GM19438 (cell line): ENCODE results near the gene PARVB.
"Not testable (repeated sequence)": the region's sequence is repeated elsewhere in the genome, so short reads cannot be mapped to it uniquely, and the experiment has no call there.

ENCODE experiments used
- ATAC-seq: cut with Tn5 transposase; IDR thresholded peaks from one replicate; pipeline ENCODE4 v1.9.1; 2021; ENCODE audit warnings: low read depth; ENCODE audit not compliant: unreplicated experiment

Gene PARVB

DNA sequence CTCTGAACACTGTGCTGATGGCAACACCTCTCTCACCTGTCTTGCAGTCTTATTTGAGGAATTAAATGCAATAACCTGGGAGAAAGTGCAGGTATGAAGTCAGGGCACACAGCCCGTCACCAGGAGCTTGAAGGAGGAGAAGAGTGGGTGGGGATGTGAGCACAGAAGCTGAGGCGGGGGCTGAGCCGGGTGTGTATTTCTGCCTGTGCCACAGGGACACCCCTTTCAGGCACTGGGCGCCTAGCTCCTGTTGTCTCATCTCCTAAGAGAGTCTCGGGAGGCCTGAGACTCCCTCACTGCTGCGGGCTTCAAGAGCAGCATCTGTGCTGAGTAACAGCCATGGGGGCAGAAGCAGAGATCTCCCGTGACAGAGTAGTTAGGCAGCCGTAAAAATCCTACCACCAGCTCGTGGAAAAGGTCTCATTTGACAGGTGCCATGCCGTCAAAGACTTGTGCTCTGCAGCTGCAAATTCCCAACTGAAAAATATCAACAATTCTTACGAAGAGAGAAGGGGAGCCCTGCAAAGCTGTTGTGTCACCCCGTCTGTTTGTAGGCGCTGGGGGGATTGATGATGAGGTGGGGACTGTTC lies 26.8 kb downstream of the PARVB start:
- no peak for ATAC-seq

DNA sequence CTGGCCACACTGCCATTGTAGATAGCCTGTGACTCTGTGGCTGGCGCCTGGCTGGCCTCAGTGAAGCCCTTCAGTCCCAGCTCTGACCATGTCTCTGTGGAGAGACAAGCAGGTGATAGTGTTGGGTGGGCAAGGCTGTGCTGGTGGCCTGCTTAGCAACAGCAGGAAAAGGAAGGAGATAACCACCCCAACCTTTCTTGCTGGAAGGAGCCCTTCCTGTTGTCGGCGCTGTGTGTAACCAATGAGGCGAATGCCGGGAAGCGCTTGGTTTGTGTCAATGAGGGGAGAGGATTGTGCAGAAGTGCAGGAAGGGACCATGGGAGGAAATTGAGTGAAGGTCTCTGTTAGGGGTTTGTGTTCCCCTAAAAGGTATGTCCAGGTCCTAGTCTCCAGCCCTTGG lies 27.3 kb downstream of the PARVB start:
- ATAC-seq: no peak

DNA sequence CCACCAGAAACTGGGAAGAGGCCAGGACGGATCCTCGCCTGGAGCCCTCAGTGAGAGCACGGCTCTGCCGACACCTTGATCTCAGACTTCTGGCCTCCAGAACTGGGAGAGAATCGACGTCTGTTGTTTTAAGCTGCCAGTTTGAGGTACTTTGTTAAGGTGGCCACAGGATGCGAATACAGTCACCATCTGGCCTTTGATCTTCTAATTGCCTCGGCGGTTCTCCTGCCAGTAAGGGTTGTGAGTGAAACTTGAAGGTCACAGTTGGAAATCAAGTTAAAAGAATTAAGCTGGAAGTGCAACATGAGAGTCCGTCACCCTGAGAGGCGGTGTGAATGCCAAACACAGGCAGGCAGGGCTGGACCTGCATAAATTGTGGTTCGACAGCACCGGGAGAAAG lies 27.9 kb downstream of the PARVB start:
- no peak for ATAC-seq

DNA sequence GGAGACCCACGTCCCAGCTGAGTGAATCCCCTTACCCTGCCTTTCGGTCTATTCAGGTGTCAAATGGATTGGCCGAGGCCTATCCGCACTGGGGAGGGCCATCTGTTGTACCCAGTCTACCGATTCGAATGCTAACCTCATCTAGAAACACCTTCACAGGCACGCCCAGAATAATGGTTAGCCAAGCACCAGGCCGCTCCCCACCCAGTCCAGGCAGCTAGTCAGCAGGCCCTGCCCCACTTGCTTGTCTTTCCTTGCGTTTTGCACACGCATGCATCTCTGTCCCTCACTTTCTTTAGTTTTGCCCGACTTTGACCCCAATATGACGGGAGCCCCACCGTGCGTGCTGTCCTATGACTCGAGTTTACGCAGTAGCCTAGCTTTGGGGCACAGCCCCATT lies 31.7 kb downstream of the PARVB start:
- no peak for ATAC-seq

DNA sequence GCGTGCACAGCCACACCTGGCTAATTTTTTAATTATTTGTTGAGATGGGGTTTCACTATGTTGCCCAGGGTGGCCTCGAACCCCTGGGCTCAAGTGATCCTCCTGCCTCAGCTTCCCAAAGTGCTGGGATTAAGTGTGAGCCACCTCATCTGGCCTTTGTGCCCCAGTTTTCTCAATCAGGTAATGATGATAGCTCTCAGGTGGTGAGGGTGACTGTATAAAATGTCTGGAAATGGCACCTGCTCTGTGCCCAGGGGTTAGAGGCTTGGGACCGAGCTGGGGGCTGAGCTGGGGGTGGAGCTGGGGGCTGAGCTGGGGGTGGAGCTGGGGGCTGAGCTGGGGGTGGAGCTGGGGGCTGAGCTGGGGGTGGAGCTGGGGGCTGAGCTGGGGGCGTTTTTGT lies 32.5 kb downstream of the PARVB start:
- not testable (repeated sequence) for ATAC-seq

DNA sequence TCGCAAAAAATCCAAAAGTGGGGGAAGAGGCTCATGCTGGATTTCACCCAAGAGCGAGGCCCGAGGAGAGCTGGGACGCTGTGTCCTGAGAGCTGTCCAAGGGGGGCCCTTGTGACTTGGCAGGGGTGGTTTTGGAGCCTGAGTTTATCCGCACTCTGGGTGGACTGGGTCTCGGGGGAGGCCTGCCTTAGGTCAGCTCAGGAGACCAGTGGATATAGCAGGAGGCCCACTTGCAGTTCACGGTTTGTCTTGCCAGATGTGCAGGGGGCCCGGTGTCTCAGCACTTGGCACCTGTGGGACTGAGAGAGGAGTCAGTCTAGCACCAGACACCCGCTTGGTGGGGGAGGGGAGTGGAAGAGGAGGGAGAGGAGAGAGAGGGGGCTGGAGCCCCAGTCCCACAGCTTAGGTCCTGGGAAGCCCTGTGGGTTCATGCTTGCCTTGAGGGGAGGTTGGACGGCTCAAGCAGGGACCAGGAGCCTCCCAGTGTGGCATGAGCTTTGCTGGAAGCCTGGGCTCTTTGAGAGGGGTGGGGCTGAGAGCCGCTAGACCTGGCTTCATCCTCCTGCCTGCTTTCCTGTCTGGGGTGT lies 33.4 kb downstream of the PARVB start:
- no peak for ATAC-seq

DNA sequence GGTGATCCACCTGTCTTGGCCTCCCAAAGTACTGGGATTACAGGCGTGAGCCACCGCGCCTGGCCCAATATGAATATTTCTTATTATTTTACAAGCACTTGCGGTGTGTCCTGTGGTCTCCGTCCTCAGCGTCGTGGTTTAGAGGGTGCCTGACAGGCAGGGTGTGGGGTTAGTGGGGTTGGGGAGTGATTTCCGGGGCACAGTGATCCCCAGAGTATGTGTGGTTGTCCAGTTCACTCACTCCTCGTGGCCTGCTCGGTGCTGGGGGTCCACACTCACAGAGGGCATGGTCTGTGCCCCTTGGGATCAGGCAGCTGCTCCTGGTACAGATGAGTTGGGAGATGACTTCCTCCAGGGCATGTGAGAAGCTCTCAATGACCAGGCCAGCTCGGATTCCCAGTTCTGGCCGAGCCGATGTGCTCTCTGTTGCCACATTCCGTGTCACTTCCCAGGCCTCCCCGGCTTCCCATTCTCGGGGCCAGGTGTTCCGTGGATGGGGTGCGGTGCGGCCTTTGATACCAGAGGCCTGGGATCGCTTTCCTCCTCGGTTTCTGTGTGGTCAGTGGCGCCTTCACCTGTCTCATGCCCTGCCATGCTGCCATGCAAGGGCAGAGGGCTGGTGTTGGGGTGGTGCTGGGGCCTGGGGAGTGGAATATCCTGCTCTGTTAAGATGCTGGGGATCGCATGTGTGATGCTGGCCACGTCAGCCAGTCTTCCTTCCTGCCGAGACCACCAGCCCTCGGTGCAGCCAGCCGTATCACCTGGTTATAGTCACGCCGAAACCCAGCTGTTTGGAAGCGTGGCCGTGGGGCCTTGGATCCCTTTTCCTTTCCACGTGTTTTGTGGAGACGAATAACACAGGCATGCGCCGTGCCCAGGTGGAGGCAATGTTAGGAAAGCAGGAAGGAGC lies 39.6 kb downstream of the PARVB start:
- no peak for ATAC-seq

DNA sequence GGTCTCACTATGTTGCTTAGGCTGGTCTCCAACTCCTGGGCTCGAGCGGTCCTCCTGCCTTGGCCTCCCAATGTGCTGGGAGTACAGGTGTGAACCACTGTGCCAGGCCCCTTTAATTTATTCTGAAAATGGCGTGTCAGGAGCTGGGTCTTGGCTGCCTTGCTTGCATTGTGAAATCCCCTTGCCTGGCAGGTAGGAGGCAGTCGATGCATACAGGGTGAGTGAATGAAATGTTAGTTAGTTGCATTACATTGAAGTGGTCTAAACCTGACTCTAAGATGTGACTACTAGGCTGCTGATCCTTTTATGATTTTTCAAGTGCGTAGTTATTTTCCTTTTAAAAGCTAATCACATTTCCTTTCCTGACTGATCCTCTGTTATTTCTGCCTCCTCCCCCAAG lies 42.9 kb downstream of the PARVB start:
- no peak for ATAC-seq

DNA sequence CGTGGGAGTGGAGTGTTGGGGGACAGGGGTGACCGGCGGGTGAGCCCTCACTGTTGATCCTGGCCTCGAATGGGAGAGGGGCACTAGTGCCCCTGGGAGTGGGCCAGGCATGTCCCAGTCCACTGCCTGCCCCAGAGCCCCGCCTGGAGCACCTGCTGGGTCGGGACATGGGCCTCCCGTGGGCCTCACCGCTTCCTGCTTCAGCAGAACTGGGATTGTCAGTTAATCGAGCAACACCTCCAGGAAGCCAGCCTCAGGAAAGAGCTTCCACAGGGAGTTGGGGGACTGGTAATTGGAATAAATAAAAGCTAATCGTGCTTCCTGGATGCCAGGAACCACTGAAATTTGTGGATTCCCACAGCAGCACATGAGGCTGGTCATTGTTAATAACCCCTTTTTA lies 43.8 kb downstream of the PARVB start:
- ATAC-seq: no peak

DNA sequence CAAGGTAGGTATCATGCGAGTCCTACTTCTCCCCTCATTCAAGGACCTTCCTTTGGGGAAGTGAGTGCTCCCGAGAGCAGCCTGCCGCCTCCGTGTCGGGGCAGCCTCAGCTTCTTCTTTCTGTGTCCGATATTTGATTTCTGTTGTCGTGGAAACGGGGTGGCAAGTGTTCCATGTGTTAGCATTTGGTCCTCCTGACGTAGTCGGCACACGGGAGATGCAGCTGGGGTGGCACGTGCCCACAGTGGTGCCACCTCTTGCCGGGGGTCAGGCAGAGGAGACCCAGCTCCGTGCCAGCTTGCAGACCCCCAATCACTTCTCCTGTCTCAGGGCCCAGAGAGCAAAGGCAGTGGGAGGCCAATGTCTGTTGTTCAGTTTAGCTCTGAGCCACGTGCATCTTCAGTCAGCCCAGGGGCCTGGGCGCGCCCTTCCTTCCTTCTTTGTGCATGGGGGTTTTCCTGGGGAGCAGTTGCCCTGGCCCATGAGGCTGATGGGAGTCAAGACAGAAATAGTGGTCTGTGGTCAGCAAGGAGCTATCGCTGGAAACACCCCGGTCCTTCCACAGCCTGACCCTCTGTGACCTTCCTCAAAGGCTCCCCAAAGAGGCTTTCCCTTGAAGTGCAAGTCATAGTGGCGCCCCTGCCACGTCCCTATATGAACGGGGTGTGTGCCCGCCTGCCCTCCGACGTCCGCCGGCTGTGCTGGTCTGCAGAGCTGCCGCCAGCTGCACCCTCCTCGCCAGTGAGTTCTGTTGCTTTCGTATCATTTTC lies 44.5 kb downstream of the PARVB start:
- ATAC-seq: no peak

DNA sequence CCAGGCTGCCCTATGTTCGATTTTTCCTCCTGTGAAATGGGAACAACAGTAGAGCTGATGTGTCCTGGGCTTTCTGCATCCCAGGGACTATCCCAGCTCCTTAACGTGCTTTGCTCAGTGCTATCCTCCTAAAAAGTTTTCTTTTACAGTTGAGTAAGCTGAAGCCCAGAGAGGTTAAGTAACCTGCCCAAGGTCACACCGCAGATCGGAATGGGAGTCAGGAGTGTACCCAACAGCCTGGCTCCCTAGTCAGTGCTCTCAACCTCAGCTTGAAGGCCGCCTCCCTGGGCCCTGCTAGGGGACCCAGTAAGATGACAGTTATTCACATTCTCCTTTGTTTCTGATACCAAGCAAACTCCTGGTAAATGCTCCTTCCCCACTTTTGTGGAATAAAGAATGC lies 45.9 kb downstream of the PARVB start:
- ATAC-seq: no peak

DNA sequence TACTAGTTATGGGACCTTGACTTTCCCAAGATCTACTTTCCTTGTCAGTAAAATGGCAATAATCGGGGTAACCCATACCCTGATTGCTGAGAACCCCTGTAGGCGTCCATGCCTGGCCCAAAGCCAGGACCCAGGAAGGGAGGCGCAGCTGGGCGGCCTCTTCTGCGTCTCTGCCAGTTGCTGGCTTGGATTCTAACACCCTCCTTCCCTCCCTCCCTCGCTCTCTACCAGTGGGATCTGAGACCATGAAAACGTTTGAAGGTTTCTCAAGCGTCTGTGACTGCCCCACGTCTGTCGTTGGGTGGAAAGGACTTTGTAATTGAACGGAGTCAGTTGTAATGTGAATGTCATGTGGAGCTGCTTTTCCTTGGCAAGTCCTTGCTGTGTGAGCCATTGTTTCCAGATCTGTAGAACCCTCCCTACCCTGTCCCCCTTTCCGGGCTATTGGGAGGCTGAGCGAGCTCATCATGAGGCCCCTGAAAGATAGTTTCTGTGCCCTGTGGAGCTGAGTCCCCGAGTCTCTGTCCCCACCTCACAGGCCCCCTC lies 47.8 kb downstream of the PARVB start:
- ATAC-seq: no peak

DNA sequence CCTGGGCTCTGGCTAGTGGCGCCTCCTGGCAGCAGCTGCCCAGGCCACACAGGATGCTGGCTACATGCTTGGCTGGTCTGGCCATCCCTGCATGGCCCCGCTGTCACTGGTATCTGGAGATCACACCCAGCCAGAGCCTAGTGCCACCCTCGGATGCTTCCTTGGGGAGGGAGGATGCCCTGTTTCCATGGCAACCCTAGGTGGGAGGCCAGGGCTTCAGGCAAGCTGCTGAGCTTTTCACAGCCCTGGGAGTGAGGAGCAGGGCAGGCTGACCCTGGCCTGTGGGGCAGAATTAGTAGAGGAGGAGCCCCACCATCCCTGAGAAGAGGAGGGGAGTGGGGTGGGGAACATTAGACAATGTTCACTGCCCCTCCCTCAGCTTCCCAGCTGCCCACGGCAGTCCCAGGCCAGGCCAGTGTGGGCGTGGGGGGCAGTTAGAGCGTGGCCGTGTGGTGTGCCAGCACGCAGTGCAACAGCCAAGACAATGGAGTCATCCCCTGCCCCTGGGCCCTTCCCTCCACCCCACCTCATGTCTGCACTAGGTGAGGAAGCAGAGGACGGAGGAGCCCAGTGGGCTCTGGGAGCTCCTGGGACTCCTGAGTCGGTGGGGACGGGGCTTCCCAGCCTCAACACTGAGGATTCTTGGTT lies 50.4 kb downstream of the PARVB start:
- no peak for ATAC-seq

DNA sequence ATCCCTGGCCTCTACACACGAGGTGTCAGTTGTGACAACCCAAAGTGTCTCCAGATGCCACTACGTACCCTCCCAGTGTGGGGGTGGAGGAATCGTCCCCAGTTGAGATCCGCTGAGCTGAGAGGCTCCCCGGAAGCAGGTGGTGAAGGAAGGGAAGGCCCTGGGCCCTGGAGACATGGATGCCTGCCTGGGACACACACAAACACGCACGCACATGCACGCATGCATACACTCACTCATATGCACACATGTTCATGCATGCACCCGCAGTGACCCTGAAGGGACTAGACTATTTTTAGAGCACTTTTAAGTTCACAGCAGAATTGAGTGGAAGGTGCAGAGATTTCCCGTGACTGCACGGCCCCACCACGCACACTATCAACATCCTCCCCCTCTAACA lies 50.9 kb downstream of the PARVB start:
- no peak for ATAC-seq

DNA sequence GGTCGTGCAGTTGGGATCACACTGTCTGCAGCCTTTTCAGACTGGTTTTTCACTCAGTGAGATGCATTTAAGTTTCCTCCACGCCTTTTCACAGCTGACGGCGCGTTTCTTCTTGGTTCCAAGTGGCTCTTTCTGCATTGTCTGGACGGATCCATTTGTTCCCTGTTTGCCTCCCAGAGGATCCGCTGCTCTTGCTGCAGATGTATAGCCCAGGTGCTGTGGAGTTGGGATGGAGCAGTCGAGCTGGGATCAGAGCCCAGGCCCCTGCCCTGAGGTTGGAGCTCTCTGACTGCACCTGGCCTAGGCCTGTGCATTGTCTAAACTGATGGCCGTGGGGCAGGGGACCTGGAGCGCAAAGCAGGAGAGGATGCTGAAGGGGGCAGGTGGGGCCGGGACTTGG lies 51.6 kb downstream of the PARVB start:
- ATAC-seq: no peak

DNA sequence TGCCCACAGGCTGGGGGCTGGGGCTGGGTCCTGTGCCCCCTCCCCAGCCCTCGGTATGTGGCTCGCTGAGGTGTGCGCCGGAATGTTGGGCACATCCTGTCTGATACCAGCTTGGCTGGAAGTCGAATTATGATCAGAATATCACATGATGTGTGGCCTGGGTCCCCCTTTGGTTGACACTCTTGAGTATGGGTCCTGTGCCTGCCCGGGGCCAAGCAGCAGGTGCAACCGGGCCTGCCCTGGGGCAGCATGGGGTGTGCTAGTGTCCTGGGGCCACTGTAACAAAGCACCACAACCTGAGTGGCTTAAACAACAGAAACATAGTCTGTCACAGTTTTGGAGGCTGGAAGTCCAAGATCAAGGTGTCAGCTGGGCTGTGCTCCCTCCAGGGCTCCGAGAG lies 52.7 kb downstream of the PARVB start:
- ATAC-seq: no peak

DNA sequence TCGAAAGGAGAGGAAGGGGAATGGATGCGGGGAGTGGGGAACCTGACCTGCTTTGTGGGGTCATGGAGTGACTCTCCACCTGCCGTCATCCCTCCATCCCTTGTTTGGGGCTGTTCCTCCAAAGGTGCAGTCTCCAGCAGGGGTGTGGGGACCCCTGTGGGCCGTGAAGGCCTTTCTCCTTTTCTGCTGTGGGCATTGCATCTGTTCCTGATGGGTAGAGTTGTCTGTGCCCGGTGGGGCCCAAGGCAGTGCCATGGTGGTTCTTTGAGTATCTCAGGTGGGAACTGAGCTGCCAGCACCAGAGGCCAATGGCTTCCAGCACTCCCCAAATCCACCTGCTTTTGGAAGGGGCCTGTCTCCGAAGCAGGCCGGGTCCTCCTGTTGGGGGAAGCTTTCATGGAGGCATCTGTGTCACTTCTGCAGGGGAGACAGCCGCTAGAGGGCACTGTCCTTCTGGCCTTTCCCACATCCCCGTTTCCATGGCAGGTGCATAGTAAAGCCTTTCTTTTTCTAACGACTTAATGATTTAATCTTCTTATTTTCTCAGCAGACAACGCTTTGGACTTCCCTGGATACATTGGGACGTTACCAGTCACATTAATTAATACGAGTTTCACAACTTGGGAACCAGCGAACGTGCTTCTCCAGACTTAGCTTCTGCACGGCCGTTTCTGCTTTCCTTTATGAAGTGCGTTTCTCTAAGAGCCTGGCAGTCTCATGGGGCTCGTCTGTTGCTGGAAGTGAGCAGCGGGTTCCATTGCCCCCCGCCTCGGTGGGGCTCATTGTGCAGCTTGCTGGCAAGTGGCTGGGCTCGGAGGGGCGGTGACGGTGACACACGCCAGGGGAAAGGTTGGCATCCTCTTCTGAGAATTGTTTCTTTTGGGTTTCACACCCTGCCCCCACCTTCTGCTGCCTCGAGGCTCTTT lies 57.1 kb downstream of the PARVB start:
- no peak for ATAC-seq

DNA sequence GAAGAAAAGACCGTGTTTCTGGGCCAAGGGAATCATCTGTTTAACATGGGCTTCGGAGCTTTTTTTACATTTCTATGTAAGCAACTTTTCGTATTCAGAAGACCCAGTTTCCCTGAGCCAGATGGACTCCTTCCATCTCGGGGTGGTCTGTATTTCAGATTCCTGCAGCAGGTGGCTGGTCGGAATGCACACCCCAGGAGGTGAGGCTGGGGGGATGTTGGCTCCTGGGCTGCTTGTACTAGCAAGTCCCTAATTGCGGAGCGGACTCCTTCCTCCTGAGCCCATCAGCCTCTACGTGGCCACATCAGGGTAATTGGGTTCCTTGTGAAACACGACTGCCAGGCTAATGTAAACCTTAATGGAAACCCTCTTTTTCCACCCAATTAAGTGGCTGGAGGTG lies 58.7 kb downstream of the PARVB start:
- ATAC-seq: no peak

DNA sequence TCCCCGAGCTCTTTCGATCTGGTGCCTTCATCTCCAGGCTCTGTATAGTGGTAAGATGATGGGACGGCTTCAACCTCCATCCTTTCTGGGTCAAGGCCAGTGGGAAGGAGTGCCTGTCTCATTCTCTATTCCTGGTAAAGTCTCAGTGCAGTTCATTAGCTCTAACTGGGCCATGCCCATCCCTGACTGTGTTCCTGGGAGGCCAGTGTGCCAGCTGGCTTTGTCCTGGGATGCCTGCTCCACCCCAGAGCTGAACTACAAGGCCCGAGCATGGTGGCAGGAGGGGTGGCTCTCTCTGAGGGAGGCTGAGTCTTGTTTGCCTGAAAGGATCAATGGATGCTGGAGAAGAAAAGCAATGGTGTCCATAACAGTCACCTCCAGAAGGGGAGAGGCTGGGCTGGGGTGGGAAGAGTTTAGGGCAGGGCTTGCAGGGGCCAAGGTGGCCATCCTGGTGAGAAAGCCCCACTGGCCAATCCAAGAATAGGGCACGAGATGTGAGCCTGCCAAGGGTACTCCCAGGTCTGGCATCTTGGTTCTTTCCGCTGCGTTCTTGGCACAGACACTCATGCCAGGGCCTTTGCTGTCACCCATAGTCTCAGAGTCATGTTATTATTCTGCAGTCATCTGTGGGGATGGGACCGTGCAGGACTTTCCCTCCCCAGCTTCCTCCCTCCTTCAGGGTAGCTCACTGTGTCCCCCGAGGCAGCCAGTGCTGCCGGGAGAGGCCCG lies 60.1 kb downstream of the PARVB start:
- ATAC-seq: no peak
